GM18909 (cell line): Measurements from ENCODE around the gene KAZN.

Experiments used
- ATAC-seq: cut with Tn5 transposase; IDR thresholded peaks from one replicate; pipeline ENCODE4 v1.9.1; 2021; ENCODE audit warnings: mild to moderate bottlenecking; ENCODE audit not compliant: unreplicated experiment, poor library complexity

KAZN gene

DNA sequence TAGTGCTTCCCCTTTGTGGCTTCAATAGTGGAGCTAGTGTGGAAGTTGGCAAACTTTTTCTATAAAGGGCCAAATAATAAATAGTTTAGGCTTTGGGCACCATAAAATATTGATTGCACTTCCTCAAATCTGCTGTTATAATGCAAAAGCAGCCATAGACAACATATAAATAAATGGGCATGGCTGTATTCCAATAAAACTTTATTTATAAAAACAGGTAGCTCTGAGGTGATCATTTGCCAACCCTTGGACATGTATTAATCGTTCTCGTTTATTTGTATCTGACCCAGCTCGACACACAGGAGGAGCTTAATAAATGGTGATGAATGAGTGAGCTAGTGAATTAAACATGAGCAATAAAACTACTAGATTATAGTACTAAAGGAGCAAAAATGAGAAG lies 13.3 kb downstream of the KAZN start:
- ATAC-seq: no peak

DNA sequence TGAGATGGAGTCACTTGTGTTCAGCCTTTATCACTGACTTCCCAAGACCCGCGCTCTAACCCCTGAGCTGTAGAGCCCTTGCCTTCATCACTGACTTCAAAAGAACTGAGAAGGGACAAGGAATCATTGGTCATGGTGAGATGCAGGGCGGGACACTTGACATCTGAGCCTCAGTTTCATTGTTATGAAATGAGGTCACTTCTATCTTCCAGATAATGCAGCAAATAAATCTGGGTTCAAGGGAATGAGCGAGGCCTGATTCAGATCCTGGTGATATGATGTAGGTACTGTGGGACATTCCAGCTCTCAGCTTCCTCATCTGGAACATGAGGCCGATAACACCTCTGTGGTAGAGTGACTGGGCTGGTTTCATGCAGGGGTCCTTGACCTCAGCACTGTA lies 13.8 kb downstream of the KAZN start:
- ATAC-seq: no peak

DNA sequence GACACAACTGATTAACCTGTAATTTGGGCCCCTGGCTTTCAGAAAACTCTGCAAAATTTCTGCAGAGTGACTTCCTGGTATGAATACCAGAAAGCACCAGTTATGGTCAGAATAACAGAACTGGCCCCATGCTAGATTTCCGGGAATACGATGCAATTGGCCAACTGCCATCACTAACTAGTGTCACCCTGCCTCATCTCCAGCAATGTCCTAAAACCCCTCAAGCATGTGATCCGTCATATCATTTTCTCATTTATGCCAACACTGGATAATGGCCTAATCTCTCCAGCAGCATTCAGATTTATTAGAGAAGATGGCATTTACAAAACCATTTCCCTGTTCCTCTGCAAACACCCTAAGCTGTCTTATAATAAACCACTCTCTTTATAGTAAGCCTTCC lies 15.4 kb downstream of the KAZN start:
- ATAC-seq: no peak

GRCh38 chr1:14614341-14614740 lies 15.9 kb downstream of the KAZN start:
- ATAC-seq: no peak

GRCh38 chr1:14615549-14616218 lies 17.2 kb downstream of the KAZN start:
- no peak for ATAC-seq

GRCh38 chr1:14616632-14617396 lies 18.3 kb downstream of the KAZN start:
- ATAC-seq: no peak

GRCh38 chr1:14617791-14618190 lies 19.3 kb downstream of the KAZN start:
- ATAC-seq: no peak

DNA sequence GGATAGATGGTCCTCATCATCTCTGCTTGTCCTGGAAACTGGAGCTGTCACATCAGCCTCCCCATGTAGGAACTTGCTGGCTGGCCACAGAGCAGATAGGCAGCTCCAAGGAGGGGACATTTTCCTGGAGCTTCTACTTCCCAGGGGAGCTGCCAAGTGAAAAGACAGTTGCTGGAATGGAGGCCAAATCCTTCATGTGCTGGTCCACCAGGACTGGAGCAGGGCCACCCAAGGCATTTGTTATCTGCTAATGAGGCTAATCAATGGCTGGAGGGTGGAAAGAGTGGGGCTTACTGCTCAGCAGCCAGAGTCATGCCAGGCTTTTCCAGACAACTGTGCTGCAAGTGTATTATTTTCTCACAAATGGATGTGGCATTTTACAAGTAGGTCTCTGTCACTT lies 22.5 kb downstream of the KAZN start:
- no peak for ATAC-seq

DNA sequence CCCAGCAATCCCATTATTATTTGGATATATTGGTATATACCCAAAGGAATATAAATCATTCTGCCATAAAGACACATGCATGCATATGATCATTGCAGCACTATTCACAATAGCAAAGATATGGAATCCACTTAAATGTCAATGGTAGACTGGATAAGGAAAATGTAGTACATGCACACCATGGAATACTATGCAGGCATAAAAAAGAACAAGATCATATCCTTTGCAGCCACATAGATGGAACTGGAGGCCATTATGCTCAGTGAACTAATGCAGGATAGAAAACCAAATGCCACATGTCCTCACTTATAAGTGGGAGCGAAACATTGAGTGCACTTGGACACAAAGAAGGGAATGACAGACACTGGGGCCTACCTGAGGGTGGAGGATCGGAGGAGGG lies 24.6 kb downstream of the KAZN start:
- ATAC-seq: no peak

DNA sequence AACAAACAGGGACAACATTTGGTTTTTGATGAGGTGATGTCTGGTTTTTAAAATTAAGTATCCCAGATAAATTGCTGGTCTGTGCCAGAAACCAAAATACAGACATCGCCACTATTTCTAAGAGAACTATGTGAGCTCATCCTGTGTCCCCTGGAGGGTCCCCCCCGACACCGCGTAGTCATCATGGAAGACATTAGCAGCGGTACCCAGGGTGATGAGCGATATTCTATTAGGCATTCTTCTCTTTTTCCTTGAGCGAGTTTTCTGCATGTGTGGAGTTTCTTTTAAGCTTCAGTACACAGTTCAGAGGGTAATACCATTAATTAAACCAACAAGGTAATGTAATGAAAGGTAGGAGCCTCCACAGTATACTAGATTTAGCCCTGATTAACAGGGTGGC lies 26.5 kb downstream of the KAZN start:
- ATAC-seq: no peak

DNA sequence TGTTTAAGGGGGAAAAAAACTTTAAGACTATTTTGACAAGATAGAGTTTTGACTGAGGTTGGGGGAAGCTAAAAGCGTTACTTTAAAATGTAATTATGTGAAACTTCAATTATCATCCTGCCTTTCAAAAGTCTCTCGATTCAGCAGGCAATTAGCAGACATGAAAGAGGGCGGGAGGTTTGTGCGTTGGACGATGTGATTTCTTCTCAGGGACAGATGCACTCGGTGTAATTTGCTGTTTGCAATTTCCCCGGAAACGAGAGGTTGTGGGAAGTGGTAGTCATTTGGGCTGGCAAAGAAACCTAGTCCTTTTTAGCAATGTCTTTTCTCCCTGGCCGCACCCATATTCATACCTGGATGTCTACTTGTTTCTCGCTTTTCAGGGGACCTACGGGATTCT lies 27.1 kb downstream of the KAZN start:
- ATAC-seq: no peak

DNA sequence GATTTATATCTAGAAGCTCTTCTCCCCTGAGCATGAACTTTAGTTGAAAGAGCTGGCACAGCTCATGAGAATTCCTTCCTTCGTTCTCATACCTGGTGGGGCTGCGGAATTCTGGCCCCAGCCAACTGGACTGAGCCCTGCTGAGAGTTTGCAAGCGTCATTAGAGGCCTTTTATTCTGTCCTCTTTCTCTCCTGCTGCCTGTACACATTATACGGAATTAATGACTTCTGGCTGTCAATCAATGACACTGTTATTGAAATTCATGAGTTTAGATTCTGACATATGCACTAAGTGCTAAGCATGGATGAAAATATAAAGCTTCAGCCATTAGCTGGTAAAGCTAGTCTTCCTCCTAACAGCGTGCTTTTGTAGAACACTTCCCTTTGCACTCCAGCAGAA lies 27.5 kb downstream of the KAZN start:
- no peak for ATAC-seq

DNA sequence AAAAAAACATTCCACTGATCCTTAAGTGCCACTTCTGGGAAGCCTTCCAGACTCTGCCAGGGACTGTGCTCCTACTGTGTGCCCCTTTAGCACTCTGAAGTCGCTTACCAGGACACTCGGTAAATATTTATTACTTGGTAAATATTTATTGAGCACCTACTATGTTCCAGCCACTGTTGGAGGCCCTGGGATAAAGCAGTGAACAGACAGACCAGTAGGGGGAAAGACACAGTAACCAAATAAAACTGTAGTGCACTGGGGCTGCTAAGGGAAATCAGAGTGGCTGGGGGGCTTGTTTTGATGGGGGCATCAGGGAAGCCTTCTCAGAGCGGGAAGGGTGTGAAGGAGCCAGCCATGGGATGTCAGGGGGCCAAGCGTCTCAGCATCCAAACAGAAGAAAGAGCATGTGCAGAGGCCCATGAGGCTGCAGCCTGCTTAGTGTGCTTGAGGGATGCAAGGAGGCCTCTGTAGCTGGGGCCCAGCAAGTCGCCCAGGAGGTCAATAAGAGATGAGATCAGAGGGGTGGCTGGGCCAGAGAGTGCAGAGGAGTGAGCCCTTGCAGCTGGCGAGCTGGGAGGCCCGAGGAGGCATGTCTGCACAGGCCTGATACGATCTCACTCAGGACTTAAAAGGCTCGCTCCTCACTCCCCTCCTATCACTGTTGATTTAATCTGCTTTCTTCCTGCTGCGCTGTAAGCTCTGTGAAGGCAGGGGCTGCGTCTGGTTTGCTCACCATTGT lies 28.6 kb downstream of the KAZN start:
- ATAC-seq: no peak

DNA sequence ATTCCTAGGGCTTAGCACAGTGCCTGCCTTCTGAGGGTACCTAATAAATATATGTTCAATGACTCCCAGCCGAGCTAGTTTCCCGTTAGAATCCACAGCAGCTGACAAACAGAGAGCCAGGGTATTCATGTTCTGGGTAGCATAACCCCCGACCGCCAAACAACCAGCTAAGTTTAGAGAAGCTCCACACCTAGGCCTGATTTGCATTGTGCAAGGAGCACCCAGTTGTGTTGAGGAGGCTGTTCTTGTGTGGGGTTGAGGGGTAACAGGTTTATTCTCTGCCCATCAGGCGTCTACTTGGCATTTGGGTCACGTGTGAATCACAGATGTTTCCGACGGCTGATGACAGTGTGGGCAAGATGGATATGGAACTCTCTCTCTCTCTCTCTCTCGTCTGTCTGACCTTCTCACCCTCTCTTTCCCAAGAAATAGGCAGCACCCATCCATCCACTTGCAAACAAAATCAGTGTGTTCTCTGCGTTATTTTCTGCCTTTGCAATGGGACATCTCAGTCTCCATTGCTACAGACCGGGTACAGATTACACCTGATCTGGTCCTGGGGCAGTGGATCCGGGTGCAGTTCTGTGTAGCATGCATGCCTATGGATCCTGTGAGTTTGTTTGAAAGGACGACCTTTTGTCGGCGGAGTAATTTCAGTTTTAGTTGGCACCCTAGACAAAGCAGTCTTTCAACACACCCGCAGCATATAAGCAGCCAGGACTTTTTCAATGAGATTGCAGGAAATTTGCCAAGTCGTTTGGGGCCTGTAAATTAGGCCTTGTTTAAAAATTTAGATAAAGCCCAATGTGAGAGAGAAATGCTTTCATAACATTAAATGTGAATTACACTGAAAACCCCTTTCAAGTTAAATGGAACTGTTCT lies 29.4 kb downstream of the KAZN start:
- ATAC-seq: no peak

DNA sequence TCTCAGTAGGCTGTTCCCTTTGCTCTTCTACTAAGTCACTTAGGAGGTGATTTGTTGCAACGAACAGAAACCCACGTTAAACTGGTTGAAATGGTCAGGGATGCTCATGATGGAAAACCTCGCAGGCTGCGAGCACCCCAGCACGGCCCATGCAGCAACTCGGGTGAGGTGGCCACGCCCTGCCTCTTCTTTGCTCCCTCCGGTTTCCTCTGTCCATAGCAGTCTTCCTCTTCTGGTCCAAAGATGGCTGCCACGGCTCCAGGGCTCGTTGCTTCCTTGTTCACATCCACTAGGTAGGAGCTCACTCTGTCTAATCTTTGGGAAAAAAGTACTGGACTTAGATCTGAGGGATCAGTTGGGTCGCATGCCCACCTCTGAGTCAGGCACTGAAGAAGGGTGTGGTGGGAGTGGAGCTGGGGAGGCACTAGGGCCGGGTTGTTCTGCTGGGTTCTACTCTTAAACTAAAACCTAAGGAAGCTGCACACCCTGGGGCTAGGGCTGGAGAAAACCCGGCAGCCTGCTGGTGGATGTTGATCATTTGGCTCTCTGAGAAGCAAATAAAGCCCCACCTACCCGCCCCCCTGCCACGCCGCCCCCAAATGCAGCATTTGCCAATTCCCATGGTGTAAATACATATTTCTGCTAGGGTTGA lies 31.0 kb downstream of the KAZN start:
- ATAC-seq: no peak

DNA sequence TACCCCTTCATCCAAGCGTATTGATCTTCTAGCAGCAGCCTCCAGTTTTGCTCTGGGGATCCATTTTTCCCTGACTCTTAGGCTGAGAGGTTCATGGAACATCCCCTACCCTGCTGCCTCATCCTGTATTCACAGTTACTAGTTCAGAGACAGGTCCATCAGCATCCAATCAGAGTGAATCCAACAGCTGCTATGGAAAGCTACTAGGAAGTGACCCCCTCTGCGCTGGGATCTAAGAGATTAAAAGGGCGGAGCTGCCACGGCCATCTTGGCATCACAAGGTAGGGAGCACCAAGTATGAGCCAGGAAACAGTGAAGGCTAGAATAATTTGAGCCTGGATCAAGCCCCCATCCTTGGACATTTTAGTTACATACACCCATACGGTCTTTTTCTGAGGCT lies 32.5 kb downstream of the KAZN start:
- ATAC-seq: no peak

DNA sequence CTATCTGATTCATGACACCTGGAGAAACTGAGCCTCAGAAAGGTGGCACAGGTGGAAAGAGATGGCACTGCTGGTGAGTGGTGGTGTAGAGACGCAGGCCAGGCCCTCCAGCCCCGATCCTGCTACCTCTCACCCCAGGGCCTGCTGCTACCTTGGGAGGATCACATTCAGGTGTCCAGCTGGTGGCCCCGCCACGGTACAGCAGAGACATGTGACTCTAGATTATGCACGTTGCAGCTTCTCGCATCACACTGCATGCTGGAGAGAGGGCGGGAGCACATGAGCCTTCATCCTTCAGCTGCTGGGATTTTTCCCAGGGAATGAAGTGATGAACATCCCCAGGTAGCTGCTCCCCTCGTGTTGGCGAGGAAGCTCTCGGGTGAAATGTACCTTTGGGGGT lies 32.9 kb downstream of the KAZN start:
- ATAC-seq: no peak

- ATAC-seq: no peak
Observed at GRCh38 chr1:14634486-14634885, 36.0 kb downstream of the KAZN start.

- no peak for ATAC-seq
Observed at GRCh38 chr1:14635421-14635820, 36.9 kb downstream of the KAZN start.
